Hepatocyte (in vitro differentiated cells): Measurements from ENCODE around the gene KIF7. TPM values are rescaled to one million over a fixed set of nuclear protein-coding genes. Genes with fewer than 3 reads are reported as not detected.

ENCODE experiments used
- DNase-seq: peaks from one replicate; pipeline ENCODE4 v3.0.0-alpha.2; 2016; ENCODE audit warnings: low spot score
- H2AFZ ChIP-seq: fragments of 200-600 bp; sonication (generic); 2 replicates; pipeline ENCODE4 v1.6.0; 2016; ENCODE audit warnings: antibody characterized with exemption, mild to moderate bottlenecking
- H3K27ac ChIP-seq: fragments of 200-600 bp; sonication (generic); 2 replicates; pipeline ENCODE4 v1.5.1; 2016; ENCODE audit warnings: mild to moderate bottlenecking
- H3K27me3 ChIP-seq: fragments of 200-600 bp; sonication (generic); 2 replicates; pipeline ENCODE4 v1.6.1; 2016
- H3K36me3 ChIP-seq: fragments of 200-600 bp; sonication (generic); replicated peaks from 2 replicates; pipeline ENCODE4 v1.5.1; 2016; ENCODE audit warnings: low read depth; ENCODE audit not compliant: insufficient read depth
- H3K4me1 ChIP-seq: fragments of 200-600 bp; sonication (generic); 2 replicates; pipeline ENCODE4 v1.5.1; 2016; ENCODE audit warnings: mild to moderate bottlenecking, moderate library complexity; ENCODE audit not compliant: insufficient read depth
- H3K4me2 ChIP-seq: fragments of 200-600 bp; sonication (generic); 2 replicates; pipeline ENCODE4 v1.6.0; 2016
- H3K4me3 ChIP-seq: fragments of 200-600 bp; sonication (generic); 2 replicates; pipeline ENCODE4 v1.5.1; 2016; ENCODE audit warnings: mild to moderate bottlenecking
- H3K79me2 ChIP-seq: fragments of 200-600 bp; sonication (generic); 2 replicates; pipeline ENCODE4 v1.6.0; 2017; ENCODE audit warnings: mild to moderate bottlenecking
- H3K9me2 ChIP-seq: fragments of 200-600 bp; sonication (generic); replicated peaks from 2 replicates; pipeline ENCODE4 v1.6.0; 2017; ENCODE audit warnings: mild to moderate bottlenecking; ENCODE audit not compliant: insufficient read depth
- H3K9me3 ChIP-seq: fragments of 200-600 bp; sonication (generic); 2 replicates; pipeline ENCODE4 v1.5.1; 2016; ENCODE audit warnings: low read depth, mild to moderate bottlenecking
- H4K20me1 ChIP-seq: fragments of 200-600 bp; sonication (generic); 2 replicates; pipeline ENCODE4 v1.6.0; 2016; ENCODE audit warnings: mild to moderate bottlenecking; ENCODE audit not compliant: insufficient read depth, poor library complexity, severe bottlenecking
- EZH2 ChIP-seq: fragments of 200-600 bp; sonication (generic); IDR thresholded peaks from 2 replicates; pipeline ENCODE4 v1.6.1; 2016; ENCODE audit warnings: antibody characterized with exemption, mild to moderate bottlenecking, borderline replicate concordance
- EZH2phosphoT487 ChIP-seq: fragments of 200-600 bp; sonication (generic); IDR thresholded peaks from one replicate; pipeline ENCODE4 v1.6.1; 2018; ENCODE audit warnings: antibody characterized with exemption, mild to moderate bottlenecking, low read depth, moderate library complexity; ENCODE audit not compliant: unreplicated experiment, severe bottlenecking
- WGBS: methylation state at CpG from one replicate; pipeline ENCODE4 v1.1.6; 2016; ENCODE audit warnings: low lambda C conversion rate; ENCODE audit errors: missing lambda C conversion rate; 5-methylcytosine and 5-hydroxymethylcytosine counted together
- polyA plus RNA-seq: library from polyadenylated mRNA; unstranded; fragments of >200 nt; fragmentation: Nextera tagmentation; extraction: Ambion mirVana; gene quantifications from 2 replicates; pipeline ENCODE4 v1.2.1, GENCODE V29; 2016
- total RNA-seq: library from RNA; depleted of rRNA; stranded (reverse); fragments of >200 nt; gene quantifications from 2 replicates; pipeline ENCODE4 v1.2.3, GENCODE V29; 2014
- TF ChIP-seq, protein P1 (sequence below): fragments of 200-600 bp; sonication (generic); IDR thresholded peaks from 2 replicates; pipeline ENCODE4 v1.5.1; 2016; ENCODE audit warnings: antibody characterized with exemption, mild to moderate bottlenecking; ENCODE audit not compliant: poor library complexity

KIF7 gene
- total and polyA plus RNA-seq, 2 experiments from 2014 or later: 3.1 to 5.3 TPM

DNA sequence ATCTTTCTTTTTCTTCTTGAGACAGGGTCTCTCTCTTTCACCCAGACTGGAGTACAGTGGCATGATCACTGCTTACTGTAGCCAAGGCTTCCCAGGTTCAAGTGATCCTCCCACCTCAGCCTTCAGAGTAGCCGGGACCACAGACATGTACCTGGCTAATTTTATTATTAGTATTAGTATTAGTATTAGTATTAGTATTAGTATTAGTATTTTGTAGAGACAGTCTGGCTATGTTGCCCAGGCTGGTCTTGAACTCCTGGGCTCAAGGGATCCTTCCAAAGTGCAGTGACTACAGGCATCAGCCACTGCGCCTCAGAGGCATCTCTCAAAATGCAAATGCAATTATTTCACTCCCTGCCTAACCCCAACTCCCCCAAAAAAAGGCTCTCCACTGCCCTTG lies 1.7 kb downstream of the KIF7 start:
- H3K4me2 ChIP-seq: no peak overlapping the region
- H3K27ac ChIP-seq: no peak overlapping the region
- 91% methylated on average over 2 of the region's 2 CpGs for WGBS
- TF ChIP-seq EZH2 (no peak), EZH2phosphoT487 (no peak)
- TF ChIP-seq, protein P1, sequence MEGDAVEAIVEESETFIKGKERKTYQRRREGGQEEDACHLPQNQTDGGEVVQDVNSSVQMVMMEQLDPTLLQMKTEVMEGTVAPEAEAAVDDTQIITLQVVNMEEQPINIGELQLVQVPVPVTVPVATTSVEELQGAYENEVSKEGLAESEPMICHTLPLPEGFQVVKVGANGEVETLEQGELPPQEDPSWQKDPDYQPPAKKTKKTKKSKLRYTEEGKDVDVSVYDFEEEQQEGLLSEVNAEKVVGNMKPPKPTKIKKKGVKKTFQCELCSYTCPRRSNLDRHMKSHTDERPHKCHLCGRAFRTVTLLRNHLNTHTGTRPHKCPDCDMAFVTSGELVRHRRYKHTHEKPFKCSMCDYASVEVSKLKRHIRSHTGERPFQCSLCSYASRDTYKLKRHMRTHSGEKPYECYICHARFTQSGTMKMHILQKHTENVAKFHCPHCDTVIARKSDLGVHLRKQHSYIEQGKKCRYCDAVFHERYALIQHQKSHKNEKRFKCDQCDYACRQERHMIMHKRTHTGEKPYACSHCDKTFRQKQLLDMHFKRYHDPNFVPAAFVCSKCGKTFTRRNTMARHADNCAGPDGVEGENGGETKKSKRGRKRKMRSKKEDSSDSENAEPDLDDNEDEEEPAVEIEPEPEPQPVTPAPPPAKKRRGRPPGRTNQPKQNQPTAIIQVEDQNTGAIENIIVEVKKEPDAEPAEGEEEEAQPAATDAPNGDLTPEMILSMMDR: no peak
- H3K4me3 ChIP-seq: no peak overlapping the region
- no peaks in the 10 kb centered on the region for H3K9me3 ChIP-seq
- no peak for DNase-seq
- no peaks in the 10 kb centered on the region for H3K9me2 ChIP-seq
- no peaks in the 10 kb centered on the region for H3K36me3 ChIP-seq
- H3K27me3 ChIP-seq: no peaks in the 10 kb centered on the region
- no peaks in the 10 kb centered on the region for H3K4me1 ChIP-seq
- H3K79me2 ChIP-seq: peaks cover 3% of the 10 kb centered on the region
- H4K20me1 ChIP-seq: no peaks in the 10 kb centered on the region
- H2AFZ ChIP-seq: no peak overlapping the region

DNA sequence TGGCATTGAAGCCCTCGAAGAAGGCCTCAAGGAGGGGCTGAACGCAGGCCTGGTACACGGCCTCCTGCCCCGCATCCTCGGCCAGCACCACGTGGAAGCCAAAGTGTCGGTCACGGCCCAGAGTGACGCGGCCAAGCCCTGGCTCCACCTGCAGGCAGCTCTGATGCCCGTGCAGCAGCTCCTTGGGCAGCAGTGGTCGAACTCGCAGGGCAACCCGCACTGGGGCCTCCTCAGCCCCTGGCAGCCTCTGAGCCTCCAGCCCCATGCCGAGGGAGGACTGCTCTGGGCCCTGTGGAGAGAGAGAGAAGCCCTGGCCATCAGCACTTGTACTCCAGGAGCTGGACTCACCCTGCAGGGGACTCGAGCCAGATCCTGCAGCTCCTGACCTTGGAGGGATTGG lies 2.6 kb downstream of the KIF7 start:
- no peak overlapping the region for H2AFZ ChIP-seq
- H3K9me3 ChIP-seq: no peaks in the 10 kb centered on the region
- H3K4me1 ChIP-seq: no peaks in the 10 kb centered on the region
- peaks cover 3% of the 10 kb centered on the region for H3K79me2 ChIP-seq
- no peaks in the 10 kb centered on the region for H4K20me1 ChIP-seq
- no peaks in the 10 kb centered on the region for H3K27me3 ChIP-seq
- H3K36me3 ChIP-seq: no peaks in the 10 kb centered on the region
- H3K4me2 ChIP-seq: no peak overlapping the region
- 91% methylated on average over 13 of the region's 16 CpGs for WGBS
- no peak overlapping the region for H3K4me3 ChIP-seq
- no peaks in the 10 kb centered on the region for H3K9me2 ChIP-seq
- H3K27ac ChIP-seq: no peak overlapping the region
- TF ChIP-seq EZH2: no peak
- TF ChIP-seq, protein P1: no peak
- TF ChIP-seq EZH2phosphoT487: no peak
- DNase-seq: no peak

DNA sequence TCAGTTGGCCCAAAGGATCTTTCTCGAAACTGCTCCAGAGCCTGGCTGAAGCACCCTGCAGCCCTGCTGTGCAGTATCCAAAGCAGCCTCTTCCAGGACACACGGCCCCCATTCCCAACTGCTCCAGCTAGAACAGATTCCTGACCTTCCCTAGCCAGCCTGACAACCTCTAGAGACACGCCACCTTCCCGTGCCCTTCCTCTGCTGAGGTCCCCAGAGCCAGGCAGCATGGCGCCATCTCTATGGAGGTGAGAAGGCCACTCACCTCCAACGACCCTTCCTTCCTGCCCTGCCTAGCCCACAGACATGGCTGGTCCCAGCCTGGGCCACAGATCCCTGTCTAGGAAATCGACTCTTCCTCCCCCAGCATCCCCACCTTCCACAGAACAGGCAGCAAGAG lies 3.1 kb downstream of the KIF7 start:
- no peaks in the 10 kb centered on the region for H3K9me3 ChIP-seq
- no peak overlapping the region for H3K4me2 ChIP-seq
- H3K27me3 ChIP-seq: no peaks in the 10 kb centered on the region
- H3K27ac ChIP-seq: no peak overlapping the region
- DNase-seq: no peak
- H4K20me1 ChIP-seq: no peaks in the 10 kb centered on the region
- 69% methylated on average over 7 of the region's 7 CpGs for WGBS
- H2AFZ ChIP-seq: no peak overlapping the region
- H3K4me1 ChIP-seq: no peaks in the 10 kb centered on the region
- no peaks in the 10 kb centered on the region for H3K36me3 ChIP-seq
- no peaks in the 10 kb centered on the region for H3K9me2 ChIP-seq
- TF ChIP-seq, protein P1: no peak
- no peak for TF ChIP-seq EZH2
- TF ChIP-seq EZH2phosphoT487: no peak
- H3K79me2 ChIP-seq: peaks cover 3% of the 10 kb centered on the region
- no peak overlapping the region for H3K4me3 ChIP-seq

DNA sequence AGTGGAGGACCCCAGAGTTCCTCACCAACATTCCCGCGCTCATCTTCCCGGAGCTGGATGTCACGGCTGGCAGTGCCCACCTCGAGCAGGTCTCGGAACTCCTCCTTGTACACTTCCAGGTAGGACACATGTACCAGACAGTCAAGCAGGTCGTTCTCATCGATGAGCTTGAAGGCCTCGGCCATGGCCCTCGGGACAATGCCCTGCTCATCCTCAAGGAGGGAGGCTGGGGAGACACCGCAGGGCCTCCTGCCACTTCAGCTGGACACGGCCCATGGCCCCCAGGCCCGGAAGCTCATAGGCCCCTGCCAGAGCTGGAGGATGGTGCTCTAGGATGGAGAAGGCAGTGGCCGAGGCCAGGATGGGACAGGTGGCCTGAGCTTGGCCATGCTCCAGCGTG lies 5.6 kb downstream of the KIF7 start:
- H3K27me3 ChIP-seq: no peaks in the 10 kb centered on the region
- TF ChIP-seq, protein P1: no peak
- TF ChIP-seq EZH2: no peak
- no peak for TF ChIP-seq EZH2phosphoT487
- H3K9me3 ChIP-seq: no peaks in the 10 kb centered on the region
- H3K4me3 ChIP-seq: no peak overlapping the region
- H3K79me2 ChIP-seq: peaks cover 3% of the 10 kb centered on the region
- no peaks in the 10 kb centered on the region for H3K4me1 ChIP-seq
- no peak overlapping the region for H3K27ac ChIP-seq
- no peaks in the 10 kb centered on the region for H3K36me3 ChIP-seq
- DNase-seq: no peak
- no peaks in the 10 kb centered on the region for H4K20me1 ChIP-seq
- 94% methylated on average over 15 of the region's 15 CpGs for WGBS
- H3K9me2 ChIP-seq: no peaks in the 10 kb centered on the region
- no peak overlapping the region for H2AFZ ChIP-seq
- H3K4me2 ChIP-seq: no peak overlapping the region
